ENCODE data around the gene CCPG1.
A peak's percentile ranks its signal among the peaks of the same experiment; 100 is the strongest.
"Not testable (repeated sequence)": the region's sequence is repeated elsewhere in the genome, so short reads cannot be mapped to it uniquely, and the experiment has no call there.

CCPG1 gene, protein sequence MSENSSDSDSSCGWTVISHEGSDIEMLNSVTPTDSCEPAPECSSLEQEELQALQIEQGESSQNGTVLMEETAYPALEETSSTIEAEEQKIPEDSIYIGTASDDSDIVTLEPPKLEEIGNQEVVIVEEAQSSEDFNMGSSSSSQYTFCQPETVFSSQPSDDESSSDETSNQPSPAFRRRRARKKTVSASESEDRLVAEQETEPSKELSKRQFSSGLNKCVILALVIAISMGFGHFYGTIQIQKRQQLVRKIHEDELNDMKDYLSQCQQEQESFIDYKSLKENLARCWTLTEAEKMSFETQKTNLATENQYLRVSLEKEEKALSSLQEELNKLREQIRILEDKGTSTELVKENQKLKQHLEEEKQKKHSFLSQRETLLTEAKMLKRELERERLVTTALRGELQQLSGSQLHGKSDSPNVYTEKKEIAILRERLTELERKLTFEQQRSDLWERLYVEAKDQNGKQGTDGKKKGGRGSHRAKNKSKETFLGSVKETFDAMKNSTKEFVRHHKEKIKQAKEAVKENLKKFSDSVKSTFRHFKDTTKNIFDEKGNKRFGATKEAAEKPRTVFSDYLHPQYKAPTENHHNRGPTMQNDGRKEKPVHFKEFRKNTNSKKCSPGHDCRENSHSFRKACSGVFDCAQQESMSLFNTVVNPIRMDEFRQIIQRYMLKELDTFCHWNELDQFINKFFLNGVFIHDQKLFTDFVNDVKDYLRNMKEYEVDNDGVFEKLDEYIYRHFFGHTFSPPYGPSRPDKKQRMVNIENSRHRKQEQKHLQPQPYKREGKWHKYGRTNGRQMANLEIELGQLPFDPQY

DNA sequence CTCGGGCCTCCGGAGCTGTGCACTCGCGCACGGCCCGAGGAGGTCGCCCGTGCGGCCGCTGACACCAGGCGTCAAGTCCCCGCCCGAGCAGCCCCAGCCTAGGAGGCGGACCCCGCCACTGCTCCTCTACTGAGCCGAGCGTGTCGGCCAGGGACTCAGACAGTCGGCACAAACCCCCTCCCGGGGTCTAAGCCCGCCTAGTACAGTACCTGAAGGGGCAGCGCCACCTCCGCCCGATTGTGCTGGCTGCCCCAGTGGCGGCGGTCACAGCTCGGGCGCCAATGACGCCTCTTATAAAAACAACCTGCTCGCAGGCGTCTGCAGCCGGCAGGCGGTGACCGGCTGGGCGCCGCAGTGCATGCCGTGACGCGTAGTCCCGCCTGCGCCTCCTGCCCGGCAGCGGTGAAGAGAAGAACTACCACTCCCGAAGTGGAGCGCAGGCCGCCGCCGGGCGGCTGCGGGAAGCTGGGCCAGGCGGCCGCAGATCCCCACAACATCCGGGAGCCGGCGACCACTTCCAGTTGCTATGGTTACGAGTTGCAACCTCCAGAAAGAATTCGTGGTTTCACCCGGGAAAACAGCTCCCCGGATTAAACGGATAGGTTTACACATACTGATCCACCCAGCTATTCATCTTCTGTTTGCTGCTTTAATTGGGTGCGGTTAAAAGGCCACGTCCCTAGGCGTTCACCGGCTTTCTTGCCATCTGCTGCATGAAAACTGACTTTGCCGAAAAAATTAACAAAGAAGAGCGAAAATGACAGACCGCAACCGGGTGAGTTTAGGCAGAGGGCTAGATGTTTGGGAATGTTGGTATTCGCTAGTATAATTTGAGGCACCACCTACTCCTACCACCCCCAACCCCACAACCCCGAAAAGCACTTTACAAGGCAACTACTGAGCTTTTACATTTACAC is at the start of gene CCPG1, which contains the start of gene PIERCE2:
Gene CCPG1, minus strand, starts transcription at position 348 of the 917 bp plus-strand sequence. CDS start 18,935 bp downstream, outside the sequence.
Gene PIERCE2, plus strand, starts transcription at position 484 of the 917 bp plus-strand sequence. Its CDS starts 274 bp downstream, at position 758.
- DNase-seq: peak; percentile 88 to 93

- no peak for DNase-seq
These were observed 49.4 kb upstream of the CCPG1 start for GRCh38 chr15:55457401-55458022.

GRCh38 chr15:55447030-55447394 is 38.9 kb upstream of the CCPG1 start:
- not testable (repeated sequence) for DNase-seq

DNA sequence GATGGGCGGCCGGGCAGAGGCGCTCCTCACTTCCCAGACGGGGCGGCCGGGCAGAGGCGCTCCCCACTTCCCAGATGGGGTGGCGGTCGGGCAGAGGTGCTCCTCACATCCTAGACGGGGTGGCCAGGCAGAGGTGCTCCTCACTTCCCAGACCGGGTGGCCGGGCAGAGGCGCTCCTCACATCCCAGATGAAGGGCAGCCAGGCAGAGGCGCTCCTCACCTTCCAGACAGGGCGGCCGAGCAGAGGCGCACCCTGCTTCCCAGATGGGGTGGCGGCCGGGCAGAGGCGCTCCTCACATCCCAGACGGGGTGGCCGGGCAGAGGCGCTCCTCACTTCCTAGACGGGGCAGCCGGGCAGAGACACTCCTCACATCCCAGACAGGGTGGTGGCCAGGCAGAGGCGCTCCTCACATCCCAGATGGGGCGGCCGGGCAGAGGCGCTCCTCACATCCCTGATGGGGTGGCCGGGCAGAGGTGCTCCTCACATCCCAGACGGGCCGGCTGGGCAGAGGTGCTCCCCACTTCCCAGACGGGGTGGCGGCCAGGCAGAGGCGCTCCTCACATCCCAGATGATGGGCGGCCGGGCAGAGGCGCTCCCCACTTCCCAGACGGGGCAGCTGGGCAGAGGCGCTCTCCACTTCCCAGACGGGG is 38.3 kb upstream of the CCPG1 start:
- DNase-seq: not testable (repeated sequence)

DNA sequence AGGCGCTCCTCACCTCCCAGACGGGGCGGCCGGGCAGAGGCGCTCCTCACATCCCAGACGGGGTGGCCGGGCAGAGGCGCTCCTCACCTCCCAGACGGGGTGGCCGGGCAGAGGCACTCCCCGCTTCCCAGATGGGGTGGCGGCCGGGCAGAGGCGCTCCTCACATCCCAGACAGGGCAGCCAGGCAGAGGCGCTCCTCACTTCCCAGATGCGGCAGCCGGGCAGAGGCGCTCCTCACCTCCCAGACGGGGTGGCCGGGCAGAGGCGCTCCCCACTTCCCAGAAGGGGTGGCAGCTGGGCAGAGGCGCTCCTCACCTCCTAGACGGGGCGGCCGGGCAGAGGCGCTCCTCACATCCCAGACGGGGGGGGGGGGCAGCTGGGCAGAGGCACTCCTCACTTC is 37.8 kb upstream of the CCPG1 start:
- DNase-seq: not testable (repeated sequence)

GRCh38 chr15:55443141-55443540 is 35.0 kb upstream of the CCPG1 start:
- DNase-seq: not testable (repeated sequence)

DNA sequence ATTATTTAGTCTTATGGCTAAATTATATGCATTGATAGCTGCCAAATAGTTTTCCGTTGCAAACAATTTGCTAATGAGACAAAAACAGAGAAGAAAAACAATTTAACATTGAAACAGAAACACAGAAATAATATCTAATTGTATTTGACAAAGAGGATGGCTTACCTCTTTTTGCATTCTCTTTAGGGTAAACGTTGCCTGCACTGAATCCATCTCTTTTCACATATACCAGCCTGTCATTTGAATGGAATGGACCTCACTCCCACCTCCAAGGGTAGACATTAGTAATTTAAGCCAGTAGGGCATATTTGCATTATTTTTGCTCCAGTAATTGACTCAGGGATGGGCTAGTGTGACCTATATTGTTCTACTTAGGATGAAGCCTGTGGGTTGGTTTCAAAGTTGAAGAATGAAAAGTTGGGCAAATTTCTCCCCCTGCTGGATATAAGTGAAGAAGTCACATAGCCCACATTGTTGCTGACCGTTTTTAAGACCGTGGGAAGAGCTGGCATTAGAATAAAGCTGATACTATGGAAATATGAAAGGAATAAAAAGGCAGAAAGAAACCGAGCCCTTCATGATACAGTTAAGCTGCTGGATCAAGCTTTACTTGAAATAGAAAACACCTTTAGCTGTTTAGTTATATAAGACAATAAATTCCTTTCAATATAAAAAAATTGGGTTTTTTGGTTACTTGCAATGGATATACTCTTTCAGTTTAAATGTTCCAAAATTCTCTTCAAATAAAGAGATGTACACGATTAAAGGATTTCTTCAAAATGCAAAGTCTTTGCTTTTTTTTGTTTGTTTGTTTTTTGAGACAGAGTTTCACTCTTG is 27.0 kb upstream of the CCPG1 start:
- peak; percentile 64 to 81 for DNase-seq

GRCh38 chr15:55422089-55422488 is 13.9 kb upstream of the CCPG1 start:
- no peak for DNase-seq

DNA sequence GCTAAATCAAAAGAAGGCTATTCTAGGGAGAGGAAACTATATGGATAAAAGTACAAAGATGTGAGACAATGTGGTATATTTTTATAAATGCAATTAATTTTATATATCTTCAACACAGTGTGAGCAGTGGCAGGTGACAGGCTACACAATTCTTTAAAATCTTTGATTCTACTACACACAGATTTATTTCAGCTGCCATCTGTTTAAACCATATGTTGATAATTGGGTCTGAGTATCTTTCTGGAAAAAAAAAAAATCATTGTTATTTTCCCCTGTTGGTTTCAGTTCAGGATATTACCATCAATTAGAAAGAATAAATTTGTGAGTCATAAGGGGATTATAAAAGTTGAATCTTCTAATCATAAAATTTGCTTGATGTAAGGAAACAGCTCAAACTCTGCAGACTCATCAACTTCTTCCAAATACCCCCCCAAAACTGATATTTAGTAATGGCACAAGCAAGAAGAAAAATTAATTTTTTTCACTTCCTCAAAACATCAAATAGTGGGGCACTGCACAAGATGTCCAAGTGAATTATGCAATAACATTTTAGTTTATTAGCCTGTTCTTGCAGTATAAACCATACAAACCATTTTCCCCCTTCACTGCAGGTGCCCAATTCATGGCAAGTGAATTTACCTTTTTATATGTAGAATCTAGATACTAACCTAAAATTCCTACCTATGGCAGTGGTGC is 12.2 kb upstream of the CCPG1 start:
- peak; percentile 40 to 58 for DNase-seq

- DNase-seq: not testable (repeated sequence)
These were observed 9.5 kb upstream of the CCPG1 start for GRCh38 chr15:55417678-55418077.

- DNase-seq: not testable (repeated sequence)
These were observed 817 bp upstream of the CCPG1 start for GRCh38 chr15:55408976-55409375.

- DNase-seq: no peak
These were observed 604 bp downstream of the CCPG1 start for GRCh38 chr15:55407498-55408011.

GRCh38 chr15:55403531-55403930 is 4.6 kb downstream of the CCPG1 start:
- DNase-seq: peak; percentile 89 to 97

DNA sequence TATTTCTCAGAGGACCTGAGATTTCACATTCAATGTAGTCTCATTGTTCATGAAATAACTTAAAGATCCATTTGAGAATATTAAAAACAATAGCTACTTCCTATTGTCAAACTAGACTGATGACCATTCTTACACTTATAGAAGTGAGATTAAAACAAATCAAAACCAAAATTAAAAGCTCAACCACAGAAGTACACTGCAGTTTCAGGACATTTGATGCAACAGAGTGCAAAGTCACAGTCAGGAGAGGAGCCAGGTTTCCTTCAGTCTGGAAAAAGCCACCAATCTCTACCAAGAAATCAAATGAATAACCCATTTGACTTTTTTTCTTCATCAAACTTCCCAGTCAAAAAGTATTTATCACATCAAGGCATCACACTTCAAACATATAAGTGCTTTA is 5.5 kb downstream of the CCPG1 start:
- DNase-seq: no peak

GRCh38 chr15:55401786-55402246 is 6.3 kb downstream of the CCPG1 start:
- DNase-seq: no peak

DNA sequence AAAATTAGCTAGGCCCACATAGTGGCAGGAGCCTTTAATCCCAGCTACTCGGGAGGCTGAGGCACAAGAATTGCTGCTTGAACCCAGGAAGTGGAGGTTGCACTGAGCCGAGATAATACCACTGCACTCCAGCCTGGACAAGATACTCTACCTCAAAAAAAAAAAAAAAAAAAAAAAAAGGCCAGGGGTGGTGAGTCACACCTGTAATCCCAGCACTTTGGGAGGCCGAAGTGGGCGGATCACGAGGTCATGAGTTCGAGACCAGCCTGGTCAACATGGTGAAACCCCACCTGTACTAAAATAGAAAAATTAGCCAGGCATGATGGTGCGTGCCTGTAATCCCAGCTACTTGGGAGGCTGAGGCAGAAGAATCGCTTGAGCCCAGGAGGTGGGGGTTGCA is 8.1 kb downstream of the CCPG1 start:
- DNase-seq: not testable (repeated sequence)

GRCh38 chr15:55398243-55398642 is 9.9 kb downstream of the CCPG1 start:
- no peak for DNase-seq

- peak; percentile 91 to 95 for DNase-seq
These were observed 13.5 kb downstream of the CCPG1 start for GRCh38 chr15:55394694-55395093.

DNA sequence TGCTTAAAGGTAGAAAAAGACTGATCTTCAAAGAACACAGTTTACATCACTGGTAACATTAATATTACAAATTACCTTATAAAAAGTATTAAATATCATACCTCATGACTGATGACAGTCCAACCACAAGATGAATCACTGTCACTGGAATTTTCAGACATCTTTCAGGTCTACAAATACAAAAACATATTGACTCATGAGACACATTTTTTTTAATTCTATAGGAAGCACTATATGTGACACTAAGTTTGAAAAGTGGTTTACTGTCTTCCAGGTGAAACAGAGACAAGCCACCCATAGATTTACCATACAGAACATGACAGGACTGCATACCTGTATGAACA is 18.9 kb downstream of the CCPG1 start:
- DNase-seq: no peak

- no peak for DNase-seq
These were observed 21.1 kb downstream of the CCPG1 start for GRCh38 chr15:55387027-55387426.
